A549 treated with AZD2906 at 1 μM for 4 hours (cell line): ENCODE results near the gene SPATA9. TPM values are rescaled to one million over a fixed set of nuclear protein-coding genes. Genes with fewer than 3 reads are reported as not detected.

Experiments used
- total RNA-seq: library from RNA; stranded (reverse); fragments of 200-300 nt; extraction: Qiagen RNA extraction; gene quantifications from 5 replicates; pipeline ENCODE4 v1.2.3, GENCODE V29; 2022

Gene SPATA9
- 0.10 to 0.17 TPM (median 0.11 TPM) in 3 of 5 replicates, not detected in the others for total RNA-seq

GRCh38 chr5:95682891-95683290 lies at the start of gene SPATA9:
Gene SPATA9, minus strand, starts transcription at chr5:95682991. Its CDS starts 137 bp downstream, at chr5:95682854.

GRCh38 chr5:95730730-95731570 lies 48.2 kb upstream of the SPATA9 start, which contains the start of gene RHOBTB3:
Gene RHOBTB3, plus strand, starts transcription at chr5:95731336. Its CDS starts 347 bp downstream, at chr5:95731683.

GRCh38 chr5:95646569-95647431 lies 36.0 kb downstream of the SPATA9 start, which contains the start of gene RFESD:
Gene RFESD, plus strand, starts transcription at chr5:95646777. Its CDS starts 5,495 bp downstream, at chr5:95652272.

GRCh38 chr5:95620030-95620869 lies 62.5 kb downstream of the SPATA9 start, which contains the start of gene GPR150:
Gene GPR150, plus strand, starts transcription at chr5:95620087. Its CDS starts 189 bp downstream, at chr5:95620276.

Other genes with a start within 250 kb of the SPATA9 start
- gene SKIC3, start 128.0 kb downstream of the SPATA9 start, total RNA-seq: 17.3 to 24.2 TPM (median 21.6 TPM) in 5 replicates
- 6.7 to 8.3 TPM (median 7.7 TPM) in 5 replicates for gene ARSK, start 127.9 kb downstream of the SPATA9 start, total RNA-seq
- gene GPR150, start 62.9 kb downstream of the SPATA9 start, total RNA-seq: 0.07 to 0.20 TPM (median 0.13 TPM) in 5 replicates
- gene RFESD, start 36.2 kb downstream of the SPATA9 start, total RNA-seq: 1.3 to 2.2 TPM (median 1.8 TPM) in 5 replicates
- gene RHOBTB3, start 48.3 kb upstream of the SPATA9 start, total RNA-seq: 8.1 to 11.0 TPM (median 9.1 TPM) in 5 replicates
- 70.2 to 149 TPM (median 79.2 TPM) in 5 replicates for gene GLRX, start 139.7 kb upstream of the SPATA9 start, total RNA-seq